Astrocyte (in vitro differentiated cells and primary cell): Measurements from ENCODE around the gene CSNK1A1L. TPM values are rescaled to one million over a fixed set of nuclear protein-coding genes. Genes with fewer than 3 reads are reported as not detected.
A peak's percentile ranks its signal among the peaks of the same experiment; 100 is the strongest.
"Not testable (repeated sequence)": the region's sequence is repeated elsewhere in the genome, so short reads cannot be mapped to it uniquely, and the experiment has no call there.

ENCODE experiments used
- DNase-seq: peaks from one replicate; pipeline ENCODE4 v3.0.0-alpha.2; 2010; ENCODE audit warnings: low read depth
- FAIRE-seq: peaks from 2 replicates; lab custom pipeline; 2011; peaks lifted over from hg19 to GRCh38; lab: Jason Lieb, UNC
- H2AFZ ChIP-seq: 2 replicates; pipeline ENCODE4 v1.6.0; 2012; ENCODE audit warnings: low read depth, low read length, inconsistent platforms
- H3K27ac ChIP-seq: 2 replicates; pipeline ENCODE4 v1.5.1; 2011; ENCODE audit warnings: low read depth, low read length, inconsistent platforms
- H3K27me3 ChIP-seq: 2 replicates; pipeline ENCODE4 v1.6.0; 2011; ENCODE audit warnings: low read length, inconsistent platforms; ENCODE audit not compliant: insufficient read depth
- H3K36me3 ChIP-seq: 2 replicates; pipeline ENCODE4 v1.5.1; 2011; ENCODE audit warnings: low read length, inconsistent platforms; ENCODE audit not compliant: insufficient read depth
- H3K4me1 ChIP-seq: 2 replicates; pipeline ENCODE4 v1.5.1; 2011; ENCODE audit warnings: low read length, inconsistent platforms; ENCODE audit not compliant: insufficient read depth
- H3K4me2 ChIP-seq: 2 replicates; pipeline ENCODE4 v1.6.0; 2012; ENCODE audit warnings: low read length, inconsistent platforms
- H3K4me3 ChIP-seq: 2 replicates; pipeline ENCODE4 v1.5.1; 2011; ENCODE audit warnings: low read depth, mild to moderate bottlenecking, low read length, inconsistent platforms; ENCODE audit not compliant: insufficient read depth
- H3K79me2 ChIP-seq: 2 replicates; pipeline ENCODE4 v1.6.0; 2012; ENCODE audit warnings: mild to moderate bottlenecking, low read length, inconsistent platforms; ENCODE audit not compliant: insufficient read depth
- H3K9ac ChIP-seq: 2 replicates; pipeline ENCODE4 v1.6.0; 2012; ENCODE audit warnings: mild to moderate bottlenecking, low read length, inconsistent platforms
- H3K9me3 ChIP-seq: 2 replicates; pipeline ENCODE4 v1.5.1; 2012; ENCODE audit warnings: low read depth, mild to moderate bottlenecking, low read length, inconsistent platforms; ENCODE audit not compliant: insufficient read depth
- H4K20me1 ChIP-seq: 2 replicates; pipeline ENCODE4 v1.6.0; 2012; ENCODE audit warnings: low read length, inconsistent platforms; ENCODE audit not compliant: insufficient read depth
- H3K27ac Mint-ChIP-seq: one replicate; pipeline ENCODE4 v1.8.0; 2021; ENCODE audit warnings: mild to moderate bottlenecking, mixed read lengths; ENCODE audit not compliant: unreplicated experiment
- H3K27me3 Mint-ChIP-seq: one replicate; pipeline ENCODE4 v1.8.0; 2021; ENCODE audit warnings: low read depth, mixed read lengths; ENCODE audit not compliant: unreplicated experiment
- H3K36me3 Mint-ChIP-seq: one replicate; pipeline ENCODE4 v1.8.0; 2021; ENCODE audit warnings: low read depth, mixed read lengths; ENCODE audit not compliant: unreplicated experiment
- H3K4me1 Mint-ChIP-seq: one replicate; pipeline ENCODE4 v1.8.0; 2021; ENCODE audit warnings: low read depth, mixed read lengths; ENCODE audit not compliant: unreplicated experiment
- H3K4me3 Mint-ChIP-seq: one replicate; pipeline ENCODE4 v1.8.0; 2021; ENCODE audit warnings: mild to moderate bottlenecking, moderate library complexity, mixed read lengths; ENCODE audit not compliant: unreplicated experiment
- H3K9me3 Mint-ChIP-seq: one replicate; pipeline ENCODE4 v1.8.0; 2021; ENCODE audit warnings: mild to moderate bottlenecking, mixed read lengths; ENCODE audit not compliant: unreplicated experiment
- CTCF ChIP-seq: IDR thresholded peaks from 2 replicates; pipeline ENCODE4 v1.5.1; 2011; ENCODE audit warnings: low read depth, mild to moderate bottlenecking, inconsistent platforms, low read length, moderate library complexity; ENCODE audit not compliant: insufficient read depth
- EZH2 ChIP-seq: IDR thresholded peaks from 2 replicates; pipeline ENCODE4 v1.6.1; 2012; ENCODE audit warnings: mild to moderate bottlenecking, low read length, inconsistent platforms; ENCODE audit not compliant: insufficient read depth
- total RNA-seq: library from RNA; stranded (reverse); gene quantifications from 2 replicates; pipeline ENCODE4 v1.2.1, GENCODE V29; 2021

Gene CSNK1A1L
- total RNA-seq, 1 donor from 2014 or later = not detected

DNA sequence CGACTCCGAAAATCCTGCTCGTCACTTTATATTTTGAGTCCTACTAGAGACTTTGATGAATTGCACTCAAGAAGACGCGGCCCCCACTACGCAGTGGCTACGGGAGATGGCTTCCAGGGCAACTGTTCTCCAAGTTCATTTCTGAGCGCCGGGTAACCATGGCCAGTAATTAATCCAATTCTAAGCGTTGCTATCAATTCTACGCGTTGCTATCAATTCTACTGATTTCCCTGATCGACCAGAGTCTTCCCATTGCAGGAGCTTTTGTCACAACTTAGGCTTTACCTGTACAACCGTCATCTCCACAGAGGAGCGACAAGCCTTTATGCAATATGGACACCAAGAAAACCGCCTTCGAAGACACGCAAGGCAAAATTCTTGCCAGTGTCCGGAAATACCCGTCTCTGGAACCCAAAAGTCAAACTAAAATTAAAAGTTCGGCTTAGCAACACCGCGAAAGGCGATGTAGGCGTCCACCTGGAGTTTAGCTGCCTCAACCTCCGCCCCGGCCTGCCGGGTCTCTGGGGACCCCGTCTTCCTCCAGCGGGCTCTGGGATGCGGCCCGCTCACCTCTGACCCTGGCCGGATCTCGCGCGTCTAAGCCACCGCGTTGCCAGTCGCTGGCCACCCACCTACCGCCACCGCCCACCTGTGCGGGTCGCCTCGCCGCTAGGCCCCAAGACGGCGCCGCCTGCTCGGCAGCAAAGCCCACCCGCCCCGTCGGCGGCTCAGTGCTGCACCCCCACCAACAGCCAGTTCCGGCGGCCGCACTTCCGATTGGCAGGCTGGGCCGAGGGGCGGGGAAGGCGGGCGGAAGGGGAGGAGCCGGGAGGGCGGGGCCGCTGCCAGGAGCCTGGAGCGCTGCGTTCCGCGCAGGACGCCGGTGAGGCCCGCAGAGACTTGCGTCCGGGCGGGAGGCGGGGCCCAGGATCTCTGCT is 46.3 kb downstream of the CSNK1A1L start, which contains the start of gene SUPT20H:
Gene SUPT20H (minus strand): TSS at position 779 of the 938 bp plus-strand sequence. CDS start 8,198 bp downstream, outside the sequence.
- Mint-ChIP-seq H3K36me3 (peaks cover 8% of the 10 kb centered on the region), H3K4me1 (peaks cover 6% of the 10 kb centered on the region), H3K4me3 (peak within 1 kb of the TSS; percentile 98), H3K9me3 (peaks cover 5% of the 10 kb centered on the region), H3K27me3 (no peaks in the 10 kb centered on the region), H3K27ac (peak within 1 kb of the TSS; percentile 94)
- Histone ChIP-seq H3K79me2 (peaks cover 42% of the 10 kb centered on the region), H3K9me3 (no peaks in the 10 kb centered on the region), H3K4me3 (peak within 1 kb of the TSS; percentile 97), H4K20me1 (peaks cover 4% of the 10 kb centered on the region), H3K9ac (peak within 1 kb of the TSS; percentile 95), H3K4me1 (peaks cover 4% of the 10 kb centered on the region), H3K4me2 (peak within 1 kb of the TSS; percentile 87), H3K27ac (peak within 1 kb of the TSS; percentile 87), H3K36me3 (peaks cover 3% of the 10 kb centered on the region), H2AFZ (peak within 1 kb of the TSS; percentile 71), H3K27me3 (no peaks in the 10 kb centered on the region)
- FAIRE-seq (no peak), DNase-seq (peak; percentile 84)
- TF ChIP-seq EZH2 (no peak), CTCF (no peak)

GRCh38 chr13:37056228-37056627 is 49.2 kb downstream of the CSNK1A1L start:
- H3K4me3 Mint-ChIP-seq = peak overlapping the region; percentile 57
- H3K27me3 ChIP-seq, H3K27me3 Mint-ChIP-seq, H3K4me1 ChIP-seq, H3K9me3 Mint-ChIP-seq, H3K4me3 ChIP-seq, H3K36me3 ChIP-seq, H3K4me2 ChIP-seq, H3K27ac Mint-ChIP-seq, H3K9me3 ChIP-seq, H3K27ac ChIP-seq, H3K9ac ChIP-seq, DNase-seq, H3K4me1 Mint-ChIP-seq, H2AFZ ChIP-seq, FAIRE-seq: not testable (repeated sequence)
- Histone ChIP-seq H4K20me1 (peaks cover 22% of the 10 kb centered on the region), H3K79me2 (peaks cover 67% of the 10 kb centered on the region)
- H3K36me3 Mint-ChIP-seq = peaks cover 15% of the 10 kb centered on the region

Other genes starting within 250 kb of the CSNK1A1L start
- 2.8 and 2.9 TPM in 2 replicates for gene SMAD9, start 185.4 kb downstream of the CSNK1A1L start, total RNA-seq
- gene ALG5, start 106.3 kb downstream of the CSNK1A1L start, total RNA-seq = 26.3 and 29.5 TPM in 2 replicates
- 26.3 and 29.6 TPM in 2 replicates for gene EXOSC8, start 104.9 kb downstream of the CSNK1A1L start, total RNA-seq
- 80.8 and 87.7 TPM in 2 replicates for gene SUPT20H, start 46.0 kb downstream of the CSNK1A1L start, total RNA-seq